HEK293T (cell line): ENCODE measurements around the gene FAM117A.

Experiments
- ARNT ChIP-seq: fragments of 450-650 bp; IDR thresholded peaks from 2 replicates; pipeline ENCODE4 v1.6.1; 2017; ENCODE audit warnings: mild to moderate bottlenecking
- BHLHE40 ChIP-seq: fragments of 450-650 bp; IDR thresholded peaks from 2 replicates; pipeline ENCODE4 v1.6.1; 2016; ENCODE audit warnings: mild to moderate bottlenecking, moderate library complexity, borderline replicate concordance
- CTBP1 ChIP-seq: fragments of 450-650 bp; IDR thresholded peaks from 2 replicates; pipeline ENCODE4 v1.6.1; 2016; ENCODE audit warnings: borderline replicate concordance
- FOXK2 ChIP-seq: fragments of 450-650 bp; IDR thresholded peaks from 2 replicates; pipeline ENCODE4 v1.6.1; 2016; ENCODE audit warnings: mild to moderate bottlenecking
- HDGF ChIP-seq: fragments of 450-650 bp; IDR thresholded peaks from 2 replicates; pipeline ENCODE4 v1.6.1; 2017; ENCODE audit warnings: antibody characterized with exemption, borderline replicate concordance
- SUZ12 ChIP-seq: fragments of 450-650 bp; IDR thresholded peaks from 2 replicates; pipeline ENCODE4 v1.6.1; 2016; ENCODE audit warnings: mild to moderate bottlenecking
- TARDBP ChIP-seq: fragments of 450-650 bp; IDR thresholded peaks from 2 replicates; pipeline ENCODE4 v1.6.1; 2016
- TF ChIP-seq, protein P1 (sequence below): fragments of 450-650 bp; IDR thresholded peaks from 2 replicates; pipeline ENCODE4 v1.6.1; 2016

DNA sequence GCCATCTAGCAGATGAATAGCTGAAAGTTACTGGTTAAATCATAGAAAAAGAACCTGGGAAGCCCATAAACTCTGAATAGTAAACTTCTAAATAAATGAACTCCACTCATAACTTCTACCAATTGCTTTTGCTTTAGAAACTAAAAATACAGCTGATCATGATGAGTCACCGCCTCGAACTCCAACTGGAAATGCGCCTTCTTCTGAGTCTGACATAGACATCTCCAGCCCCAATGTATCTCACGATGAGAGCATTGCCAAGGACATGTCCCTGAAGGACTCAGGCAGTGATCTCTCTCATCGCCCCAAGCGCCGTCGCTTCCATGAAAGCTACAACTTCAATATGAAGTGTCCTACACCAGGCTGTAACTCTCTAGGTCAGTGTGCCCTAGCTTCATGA lies 34.3 kb upstream of the FAM117A start:
- no peak for TF ChIP-seq ARNT
- TF ChIP-seq, protein P1, sequence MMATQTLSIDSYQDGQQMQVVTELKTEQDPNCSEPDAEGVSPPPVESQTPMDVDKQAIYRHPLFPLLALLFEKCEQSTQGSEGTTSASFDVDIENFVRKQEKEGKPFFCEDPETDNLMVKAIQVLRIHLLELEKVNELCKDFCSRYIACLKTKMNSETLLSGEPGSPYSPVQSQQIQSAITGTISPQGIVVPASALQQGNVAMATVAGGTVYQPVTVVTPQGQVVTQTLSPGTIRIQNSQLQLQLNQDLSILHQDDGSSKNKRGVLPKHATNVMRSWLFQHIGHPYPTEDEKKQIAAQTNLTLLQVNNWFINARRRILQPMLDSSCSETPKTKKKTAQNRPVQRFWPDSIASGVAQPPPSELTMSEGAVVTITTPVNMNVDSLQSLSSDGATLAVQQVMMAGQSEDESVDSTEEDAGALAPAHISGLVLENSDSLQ = no peak
- TF ChIP-seq HDGF = no peak
- no peak for TF ChIP-seq SUZ12
- TF ChIP-seq CTBP1 = no peak
- TF ChIP-seq BHLHE40 = no peak
- TF ChIP-seq FOXK2 = no peak
- no peak for TF ChIP-seq TARDBP
